DMS 273 (cell line): ENCODE measurements around the gene RMND5A.
"Not testable (repeated sequence)": the region's sequence is repeated elsewhere in the genome, so short reads cannot be mapped to it uniquely, and the experiment has no call there.

Source experiments
- DNase-seq: peaks from one replicate; lab custom pipeline; 2025; ENCODE audit not compliant: unreplicated experiment; lab: John Stamatoyannopoulos, UW

Gene RMND5A

GRCh38 chr2:86719637-86720539, at the start of gene RMND5A:
TSS of gene RMND5A (plus strand) at chr2:86720291. CDS start at chr2:86720668, 377 bp downstream.
- peak; percentile 98 for DNase-seq

- peak; percentile 81 for DNase-seq
Observed at GRCh38 chr2:86671337-86671981, 48.6 kb upstream of the RMND5A start.

GRCh38 chr2:86672027-86672545, 48.0 kb upstream of the RMND5A start:
- DNase-seq = no peak

- DNase-seq = peak; percentile 16
Observed at GRCh38 chr2:86673011-86673410, 47.1 kb upstream of the RMND5A start.

GRCh38 chr2:86673986-86674670, 46.0 kb upstream of the RMND5A start:
- peak; percentile 50 for DNase-seq

- DNase-seq = no peak
Observed at GRCh38 chr2:86675104-86675503, 45.0 kb upstream of the RMND5A start.

- DNase-seq = peak; percentile 32
Observed at GRCh38 chr2:86675511-86676015, 44.5 kb upstream of the RMND5A start.

- DNase-seq = no peak
Observed at GRCh38 chr2:86677816-86678215, 42.3 kb upstream of the RMND5A start.

- DNase-seq = no peak
Observed at GRCh38 chr2:86679036-86679435, 41.1 kb upstream of the RMND5A start.

- DNase-seq = no peak
Observed at GRCh38 chr2:86685351-86685750, 34.7 kb upstream of the RMND5A start.

GRCh38 chr2:86686460-86686859, 33.6 kb upstream of the RMND5A start:
- no peak for DNase-seq

GRCh38 chr2:86686905-86687304, 33.2 kb upstream of the RMND5A start:
- no peak for DNase-seq

GRCh38 chr2:86695053-86695691, 24.9 kb upstream of the RMND5A start:
- no peak for DNase-seq

- DNase-seq = no peak
Observed at GRCh38 chr2:86697551-86698104, 22.5 kb upstream of the RMND5A start.

- DNase-seq = no peak
Observed at GRCh38 chr2:86700690-86701089, 19.4 kb upstream of the RMND5A start.

GRCh38 chr2:86703704-86704361, 16.3 kb upstream of the RMND5A start:
- peak; percentile 78 for DNase-seq

GRCh38 chr2:86704459-86704971, 15.6 kb upstream of the RMND5A start:
- DNase-seq = peak; percentile 57

- no peak for DNase-seq
Observed at GRCh38 chr2:86706220-86706619, 13.9 kb upstream of the RMND5A start.

- no peak for DNase-seq
Observed at GRCh38 chr2:86706935-86707334, 13.2 kb upstream of the RMND5A start.

- not testable (repeated sequence) for DNase-seq
Observed at GRCh38 chr2:86708126-86708525, 12.0 kb upstream of the RMND5A start.
